Skeletal muscle cell (primary cell): Measurements from ENCODE around the gene GSTT4.
"Not testable (repeated sequence)": the region's sequence is repeated elsewhere in the genome, so short reads cannot be mapped to it uniquely, and the experiment has no call there.

Source experiments
- DNase-seq: peaks from one replicate; pipeline ENCODE4 v3.0.0-alpha.2; 2010; ENCODE audit warnings: low read depth
- H3K4me3 ChIP-seq: 2 replicates; pipeline ENCODE4 v1.5.1; 2011; ENCODE audit warnings: low read depth, mild to moderate bottlenecking, control low read depth, low read length, moderate library complexity

GSTT4 gene

GRCh38 chr22:23997092-23997491 is 8.2 kb downstream of the GSTT4 start:
- no peak for DNase-seq
- no peak overlapping the region for H3K4me3 ChIP-seq

GRCh38 chr22:23993581-23994177 is 11.6 kb downstream of the GSTT4 start:
- H3K4me3 ChIP-seq, DNase-seq: not testable (repeated sequence)

GRCh38 chr22:23993080-23993479 is 12.2 kb downstream of the GSTT4 start:
- not testable (repeated sequence) for DNase-seq, H3K4me3 ChIP-seq

- peak; percentile 7 for DNase-seq
- not testable (repeated sequence) for H3K4me3 ChIP-seq
Observed at GRCh38 chr22:23989583-23990244, 15.5 kb downstream of the GSTT4 start.

- not testable (repeated sequence) for H3K4me3 ChIP-seq, DNase-seq
Observed at GRCh38 chr22:23986538-23987178, 18.6 kb downstream of the GSTT4 start.

- not testable (repeated sequence) for DNase-seq, H3K4me3 ChIP-seq
Observed at GRCh38 chr22:23986089-23986488, 19.2 kb downstream of the GSTT4 start.

GRCh38 chr22:23984430-23984829 is 20.8 kb downstream of the GSTT4 start:
- DNase-seq = no peak
- no peak overlapping the region for H3K4me3 ChIP-seq

- not testable (repeated sequence) for H3K4me3 ChIP-seq, DNase-seq
Observed at GRCh38 chr22:23980567-23980966, 24.7 kb downstream of the GSTT4 start.

- not testable (repeated sequence) for DNase-seq, H3K4me3 ChIP-seq
Observed at GRCh38 chr22:23979557-23980240, 25.6 kb downstream of the GSTT4 start, which contains the start of gene GSTT2. Gene GSTT2, plus strand, starts transcription at chr22:23980134.

- H3K4me3 ChIP-seq = not testable (repeated sequence)
Observed at GRCh38 chr22:23977304-23977703, 27.9 kb downstream of the GSTT4 start.

GRCh38 chr22:23974836-23975352 is 30.4 kb downstream of the GSTT4 start:
- DNase-seq, H3K4me3 ChIP-seq: not testable (repeated sequence)

More at GRCh38 chr22:23977304-23977703, 27.9 kb downstream of the GSTT4 start:
- not testable (repeated sequence) for DNase-seq

GRCh38 chr22:23974345-23974744 is 30.9 kb downstream of the GSTT4 start, which contains the start of gene DDT:
Gene DDT, minus strand, starts transcription at chr22:23974441. Its CDS starts 27 bp downstream, at chr22:23974414.
- not testable (repeated sequence) for DNase-seq

GRCh38 chr22:23971927-23972326 is 33.3 kb downstream of the GSTT4 start:
- DNase-seq, H3K4me3 ChIP-seq: not testable (repeated sequence)

More at GRCh38 chr22:23974345-23974744, 30.9 kb downstream of the GSTT4 start, which contains the start of gene DDT:
- H3K4me3 ChIP-seq = not testable (repeated sequence)

GRCh38 chr22:23970816-23971486 is 34.3 kb downstream of the GSTT4 start:
- DNase-seq = no peak
- no peak overlapping the region for H3K4me3 ChIP-seq

- no peak overlapping the region for H3K4me3 ChIP-seq
- no peak for DNase-seq
Observed at GRCh38 chr22:23970201-23970641, 35.0 kb downstream of the GSTT4 start.

GRCh38 chr22:23969071-23969470 is 36.2 kb downstream of the GSTT4 start:
- H3K4me3 ChIP-seq = no peak overlapping the region
- DNase-seq = no peak

GRCh38 chr22:23966568-23966967 is 38.7 kb downstream of the GSTT4 start, which contains the start of gene DDTL:
Gene DDTL, plus strand, starts transcription at chr22:23966888. Its CDS starts 27 bp downstream, at chr22:23966915.
- not testable (repeated sequence) for H3K4me3 ChIP-seq, DNase-seq

- not testable (repeated sequence) for H3K4me3 ChIP-seq, DNase-seq
Observed at GRCh38 chr22:23966094-23966493, 39.2 kb downstream of the GSTT4 start.
